NCI-H1048 (cell line): ENCODE measurements around the gene ECI1.
"Not testable (repeated sequence)": the region's sequence is repeated elsewhere in the genome, so short reads cannot be mapped to it uniquely, and the experiment has no call there.

Source experiments
- DNase-seq: peaks from one replicate; lab custom pipeline; 2025; lab: John Stamatoyannopoulos, UW

ECI1 gene

DNA sequence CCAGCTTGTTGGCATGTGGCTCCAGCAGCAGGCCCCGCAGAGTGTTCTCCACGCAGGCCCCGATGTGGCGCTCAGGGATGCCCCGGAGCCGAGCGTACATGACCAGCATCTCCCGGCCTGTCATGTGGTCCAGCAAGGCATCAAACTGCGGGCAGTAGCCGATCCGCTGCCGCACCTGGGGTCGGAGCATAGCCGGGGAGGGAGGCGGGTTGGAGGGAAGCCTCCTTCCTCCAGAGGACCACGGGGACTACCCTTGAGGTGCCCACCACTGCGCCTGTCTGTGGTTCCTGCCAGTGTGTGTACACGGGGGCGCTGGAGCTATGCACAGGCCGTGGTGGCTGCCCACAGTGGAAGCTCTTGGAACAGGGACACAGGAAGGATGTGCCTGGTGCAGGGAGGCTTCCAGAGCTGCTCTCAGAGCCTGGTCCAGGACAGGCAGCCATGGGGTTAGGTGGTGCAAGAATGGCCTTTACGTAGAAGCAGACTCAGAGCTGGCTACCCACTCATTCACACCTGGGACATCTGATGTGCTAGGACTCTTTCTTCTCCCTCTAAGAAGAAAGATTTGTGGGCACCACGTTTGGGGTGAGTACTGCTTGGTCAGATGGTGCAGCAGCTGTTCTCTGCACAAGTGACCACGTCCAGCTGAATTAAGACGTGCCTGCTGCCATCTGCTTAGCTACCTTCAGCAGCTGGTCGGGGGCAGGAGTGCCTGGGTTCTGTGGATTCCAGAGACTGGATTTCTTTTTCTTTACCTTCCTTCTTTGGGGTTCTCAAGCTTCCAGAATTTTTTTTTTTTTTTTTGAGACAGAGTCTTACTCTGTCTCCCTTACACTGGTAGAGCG is 27.8 kb upstream of the ECI1 start:
- DNase-seq: no peak

DNA sequence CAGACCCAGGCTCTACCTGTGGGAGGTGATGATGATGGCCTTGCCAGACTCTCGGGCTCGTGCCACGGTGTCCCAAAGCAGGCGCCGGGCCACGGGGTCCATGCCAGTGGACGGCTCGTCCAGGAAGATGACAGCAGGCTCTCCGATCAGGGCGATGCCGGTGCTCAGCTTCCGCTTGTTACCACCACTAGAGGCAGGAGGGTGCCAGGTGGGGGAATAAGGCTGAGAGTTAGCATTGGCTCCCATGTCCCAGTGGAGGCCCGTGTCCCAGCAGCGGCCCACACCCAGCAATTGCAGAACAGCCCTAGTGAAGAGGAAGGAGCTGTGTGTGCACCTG is 26.9 kb upstream of the ECI1 start:
- DNase-seq: no peak

DNA sequence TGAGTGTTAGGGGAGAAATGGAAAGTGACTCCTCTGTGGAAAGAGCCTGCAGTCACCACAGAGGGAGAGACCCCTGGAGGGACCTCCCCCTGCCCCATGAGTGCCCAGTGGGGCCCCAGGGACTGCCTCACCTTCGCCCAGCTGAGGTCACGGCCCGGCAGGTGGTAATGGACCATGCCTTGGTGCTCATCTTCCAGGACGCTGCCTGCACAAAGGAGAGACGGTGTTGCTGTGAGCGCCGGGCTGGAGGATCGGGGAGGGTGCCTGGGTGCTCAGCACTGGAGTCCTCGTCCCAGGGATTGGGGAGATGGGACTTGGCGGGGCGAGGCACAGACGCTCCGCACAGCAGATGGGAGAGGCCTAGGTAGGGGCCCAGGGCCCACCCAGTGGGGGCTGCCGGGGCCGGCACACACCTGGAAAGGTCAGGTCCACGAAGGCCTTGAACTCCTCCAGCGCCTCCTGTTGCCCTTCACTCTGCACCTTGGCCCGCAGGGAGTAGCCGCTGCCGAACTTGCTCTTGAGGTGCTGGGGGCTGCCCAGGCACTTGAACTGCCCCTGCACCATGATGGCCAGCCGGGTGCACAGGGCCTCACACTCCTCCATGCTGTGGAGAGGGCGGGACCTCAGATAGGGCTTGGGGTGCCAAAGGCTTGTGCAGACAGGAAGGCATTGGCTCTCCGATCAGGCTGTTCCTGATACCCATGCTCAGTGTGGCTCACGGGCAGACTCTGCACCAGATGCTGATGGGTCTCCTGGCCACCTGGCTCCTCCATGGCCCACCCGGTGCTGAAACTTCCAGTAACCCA is 26.3 kb upstream of the ECI1 start:
- no peak for DNase-seq

DNA sequence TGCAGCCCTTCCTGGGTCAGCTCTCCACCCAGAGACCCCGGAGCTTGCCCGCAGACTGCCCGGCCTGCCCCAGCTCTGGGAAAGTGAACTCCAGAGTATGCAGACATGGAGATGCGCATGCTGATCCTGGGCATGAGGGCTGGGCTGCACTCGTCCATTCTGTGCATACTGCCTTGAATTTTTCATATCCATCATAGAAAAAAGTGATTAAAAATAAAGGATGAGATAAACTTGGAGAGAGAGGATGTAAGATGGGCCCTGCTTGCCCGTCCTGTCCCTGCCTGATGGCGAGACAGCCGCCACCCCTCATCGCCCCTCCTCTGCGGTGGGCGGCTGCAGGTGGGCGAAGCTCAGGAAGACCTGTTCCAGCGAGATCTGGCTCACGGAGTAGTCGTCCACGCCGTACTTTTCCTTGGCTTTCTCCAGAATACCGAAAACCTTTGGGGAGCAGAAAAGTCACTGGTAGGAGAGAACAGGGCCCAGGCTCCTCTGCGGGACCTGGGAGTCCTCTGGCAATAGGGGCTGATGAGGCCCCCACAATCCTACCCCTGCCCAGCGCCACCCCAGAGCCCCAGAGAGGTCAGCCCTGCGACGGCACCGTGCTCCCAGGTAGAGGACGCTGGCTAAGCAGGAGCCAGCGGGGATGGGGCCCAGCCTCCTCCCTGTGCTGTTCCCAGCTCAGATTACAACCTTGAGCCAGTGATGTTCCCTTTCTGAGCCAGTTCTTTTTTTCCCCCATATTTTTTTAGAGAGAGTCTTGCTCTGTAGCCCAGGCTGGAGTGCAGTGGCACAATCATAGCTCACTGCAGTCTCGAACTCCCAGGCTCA is 25.2 kb upstream of the ECI1 start:
- DNase-seq: no peak

DNA sequence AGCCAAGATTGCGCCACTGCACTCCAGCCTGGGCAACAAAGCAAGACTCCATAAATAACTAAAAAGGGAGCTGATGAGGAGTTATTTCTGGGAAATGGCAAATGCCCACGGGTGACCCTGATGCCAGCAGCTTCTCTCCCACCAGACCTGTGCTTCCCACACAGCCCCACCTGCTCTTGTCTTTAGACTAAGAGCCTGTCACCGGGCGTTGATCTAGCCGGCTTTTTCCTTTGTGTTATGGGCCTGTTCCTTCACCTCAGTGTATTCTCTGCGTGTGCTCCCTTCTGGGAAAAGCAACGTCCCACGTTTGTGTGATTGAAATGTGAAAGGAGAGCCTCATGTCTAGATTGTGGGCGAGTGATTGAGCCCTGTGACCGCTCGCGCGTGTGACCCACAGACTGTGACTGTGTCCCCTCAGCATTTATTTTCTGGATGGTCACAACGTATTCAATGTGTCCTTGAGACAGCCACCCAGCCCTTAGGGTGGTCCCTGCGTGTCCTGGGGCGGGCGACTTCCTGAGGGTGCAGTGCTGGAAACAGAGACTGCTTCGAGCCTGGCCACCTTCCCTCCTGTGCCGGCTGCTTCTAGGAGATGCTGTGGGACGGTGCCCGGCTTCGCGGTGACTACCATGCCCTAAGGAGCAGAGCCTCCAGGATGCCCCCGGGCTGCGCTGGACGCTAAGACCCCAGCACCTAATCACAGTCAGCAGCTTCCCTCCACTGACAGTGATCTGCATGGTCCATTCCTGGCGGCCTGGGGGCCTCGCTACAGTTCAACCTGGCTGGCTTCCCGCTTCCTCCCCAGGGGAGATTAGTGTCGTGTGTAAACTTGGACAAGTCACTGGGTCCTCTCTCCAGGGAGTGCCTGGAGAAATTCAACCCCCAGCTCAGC is 24.3 kb upstream of the ECI1 start:
- no peak for DNase-seq

DNA sequence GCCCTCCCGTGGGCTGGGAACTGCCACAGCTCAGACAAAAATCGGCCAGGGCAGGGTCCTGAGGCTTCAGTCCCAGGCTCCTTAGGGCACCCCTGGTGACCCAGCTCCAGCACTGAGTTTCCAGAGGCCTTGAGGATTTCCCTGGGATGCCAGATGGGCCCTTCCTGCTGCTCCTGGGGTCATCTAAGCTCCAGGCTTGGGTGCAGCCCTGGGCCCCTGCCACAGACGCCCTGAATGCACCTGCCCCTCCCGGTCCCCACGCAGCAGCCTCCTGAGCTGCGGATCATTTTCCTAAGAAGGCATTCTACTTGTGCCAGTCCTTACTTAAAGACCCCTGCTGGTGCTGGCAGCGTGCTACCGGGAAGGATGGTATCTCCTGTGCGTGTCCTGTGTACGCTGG is 22.5 kb upstream of the ECI1 start:
- DNase-seq: no peak

DNA sequence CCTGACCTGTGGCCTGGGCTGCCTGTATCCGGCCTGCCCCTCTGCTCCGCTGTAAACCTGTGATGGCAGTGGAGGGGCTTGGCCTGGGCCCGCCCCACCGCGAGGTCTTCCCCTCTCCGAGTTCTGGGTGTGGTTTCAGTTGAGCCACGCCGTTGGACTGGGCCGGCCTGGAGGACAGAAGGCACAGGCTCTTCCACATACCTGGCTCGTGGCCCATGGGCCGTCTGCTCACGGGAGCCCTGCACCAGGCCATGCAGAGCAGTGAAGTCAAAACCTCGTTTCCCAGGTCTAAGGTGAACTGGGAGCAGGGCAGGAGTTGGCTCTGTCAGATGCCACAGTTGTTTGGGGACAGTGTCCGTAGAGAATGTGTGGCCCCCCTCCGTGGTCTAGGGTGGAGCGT is 22.1 kb upstream of the ECI1 start:
- DNase-seq: no peak

DNA sequence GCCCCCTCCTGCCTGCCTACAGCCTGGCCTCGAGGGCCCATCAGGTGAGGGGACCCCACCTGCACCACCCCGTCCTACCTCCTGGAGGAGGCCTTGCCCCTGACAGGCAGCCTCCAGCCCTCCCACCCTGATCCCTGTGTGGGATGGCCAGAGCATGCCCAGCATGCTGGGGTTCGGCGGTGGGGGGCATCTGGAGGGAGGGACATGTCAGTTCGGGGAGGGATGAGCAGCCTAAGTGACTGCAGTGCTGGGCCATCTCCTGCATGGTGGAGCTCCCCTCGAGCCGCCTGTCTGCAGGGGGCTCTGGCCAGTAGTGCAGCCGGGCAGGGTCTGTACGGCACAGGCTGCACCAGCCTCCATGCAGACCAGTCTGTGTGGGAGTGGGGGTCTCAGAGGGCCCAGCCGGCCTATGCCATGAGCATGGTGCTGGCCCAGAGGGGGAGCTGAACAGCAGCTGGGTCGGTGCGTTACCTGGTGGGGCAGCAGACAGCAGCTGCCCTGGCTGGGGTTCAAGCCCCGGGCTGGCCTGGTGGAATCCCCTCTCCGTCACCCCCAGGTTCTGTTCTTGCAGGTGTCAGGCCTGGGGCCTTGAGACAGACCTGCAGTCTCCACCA is 20.6 kb upstream of the ECI1 start:
- no peak for DNase-seq

DNA sequence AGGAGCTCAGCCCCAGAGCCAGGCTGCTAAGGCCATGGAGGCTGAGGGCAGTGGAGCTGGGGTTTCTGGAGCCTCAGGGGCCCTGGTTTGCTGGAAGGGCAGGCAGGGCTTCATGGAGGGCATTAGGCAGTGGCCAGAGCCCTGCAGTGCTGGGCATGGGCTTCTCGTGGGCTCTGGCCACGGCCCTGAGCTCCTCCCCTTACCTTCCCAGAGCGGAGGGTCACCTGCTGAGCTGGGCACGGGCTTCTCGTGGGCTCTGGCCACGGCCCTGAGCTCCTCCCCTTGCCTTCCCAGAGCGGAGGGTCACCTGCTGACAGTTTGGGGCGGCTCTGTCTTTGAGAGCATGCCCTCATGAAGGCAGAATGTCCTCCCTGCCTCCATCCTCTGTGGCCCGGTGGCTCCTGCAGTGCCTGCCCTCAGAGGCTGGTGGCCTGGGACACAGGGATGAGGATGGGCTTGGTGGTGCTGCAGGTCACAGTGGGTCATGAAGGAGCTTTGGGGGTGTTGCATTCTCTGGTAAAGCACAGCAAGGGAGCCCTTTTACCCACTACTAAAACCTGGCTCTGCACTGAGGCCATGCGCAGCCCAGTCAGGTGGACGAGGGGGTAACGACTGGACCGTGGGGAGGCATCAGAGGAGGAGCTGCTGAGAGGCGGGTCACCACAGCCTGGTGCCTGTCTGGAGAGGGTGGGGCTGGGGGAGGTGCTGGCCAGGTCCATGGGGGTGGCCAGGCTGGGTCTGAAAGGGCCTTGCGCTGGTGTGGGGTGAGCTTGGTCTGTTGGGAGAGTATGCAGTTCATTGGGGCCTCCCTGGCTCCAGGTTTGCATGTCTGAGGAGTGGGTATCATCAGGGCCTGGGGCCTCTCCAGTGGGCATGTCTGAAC is 19.4 kb upstream of the ECI1 start:
- DNase-seq: no peak

DNA sequence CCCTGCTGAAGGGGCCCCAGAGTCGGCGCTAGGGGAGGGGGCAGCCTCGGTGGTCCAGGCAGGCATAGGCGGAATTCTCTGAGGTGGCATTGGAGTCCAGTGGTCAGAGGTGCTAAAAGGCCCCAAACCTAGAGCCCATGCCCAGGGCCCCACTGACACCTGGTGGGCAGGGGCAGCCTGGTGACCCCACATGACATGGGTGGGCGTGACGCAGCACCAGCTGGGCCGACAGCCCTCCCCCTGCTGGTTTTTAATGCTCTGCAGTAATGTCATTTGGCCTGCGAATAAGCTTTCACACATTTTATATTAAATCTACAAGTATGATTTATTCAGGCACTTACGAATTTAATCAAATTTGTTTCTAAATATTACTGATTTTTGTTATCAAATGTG is 18.7 kb upstream of the ECI1 start:
- no peak for DNase-seq

DNA sequence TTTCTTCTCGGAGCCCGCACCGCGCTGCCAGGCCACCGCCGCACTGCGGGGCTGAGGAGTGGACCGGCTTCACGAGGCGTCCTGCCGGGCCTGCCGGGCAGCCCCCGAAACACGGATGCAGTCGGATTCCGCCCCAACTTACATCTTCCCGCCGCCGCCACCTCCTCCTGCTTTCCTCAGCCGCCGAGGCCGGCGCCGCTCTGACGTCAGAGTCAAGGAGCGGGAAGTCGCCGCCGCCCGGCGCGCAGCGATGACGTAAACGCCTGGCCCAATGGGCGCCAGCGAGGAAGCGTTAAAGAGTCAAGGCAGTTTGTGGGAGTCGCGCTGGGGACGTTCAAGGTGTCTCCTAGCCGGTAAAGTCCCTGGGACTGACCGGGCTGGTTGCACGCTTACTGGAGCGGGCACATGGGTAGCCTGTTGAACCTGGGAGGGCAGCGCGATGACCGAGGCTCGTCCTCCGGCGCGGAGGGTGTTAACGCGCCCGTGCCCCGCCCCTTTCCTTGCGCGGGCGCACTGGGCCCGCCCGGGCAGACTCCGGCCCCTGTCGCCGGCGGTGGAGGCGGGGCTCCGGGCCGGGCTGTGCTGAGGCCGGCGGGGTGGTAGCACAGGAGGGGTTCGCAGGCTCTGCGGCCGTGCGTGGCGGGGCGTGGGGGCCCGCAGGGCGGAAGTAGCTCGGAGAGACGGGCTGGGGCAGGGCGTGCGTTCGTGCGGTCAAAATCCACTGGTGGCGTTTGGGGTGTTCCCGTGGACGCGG is 16.7 kb upstream of the ECI1 start, which contains the start of gene RNPS1:
Gene RNPS1, minus strand, starts transcription at position 214 of the 754 bp plus-strand sequence. CDS start 3,483 bp downstream, outside the sequence.
- peak; percentile 50 for DNase-seq

DNA sequence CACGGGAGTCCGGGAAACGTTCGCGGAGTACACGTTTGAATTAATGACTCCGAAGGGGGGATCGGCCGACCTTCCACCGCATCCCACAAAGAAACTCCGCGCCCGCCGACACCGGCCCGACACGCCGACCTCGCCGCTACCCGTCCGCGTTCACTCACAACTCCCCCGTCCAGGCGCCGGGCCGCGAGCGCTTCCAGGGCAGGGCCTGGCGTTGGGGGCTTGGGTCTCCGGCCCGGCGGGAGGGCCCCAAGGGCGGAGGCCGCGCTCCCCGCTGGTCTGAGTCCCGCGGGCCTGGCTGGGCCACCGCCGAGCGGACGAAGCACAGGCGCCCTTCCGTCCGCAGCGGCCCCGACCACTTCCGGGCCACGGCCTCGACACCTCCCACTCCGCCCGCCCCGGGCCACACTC is 16.1 kb upstream of the ECI1 start:
- DNase-seq: not testable (repeated sequence)

DNA sequence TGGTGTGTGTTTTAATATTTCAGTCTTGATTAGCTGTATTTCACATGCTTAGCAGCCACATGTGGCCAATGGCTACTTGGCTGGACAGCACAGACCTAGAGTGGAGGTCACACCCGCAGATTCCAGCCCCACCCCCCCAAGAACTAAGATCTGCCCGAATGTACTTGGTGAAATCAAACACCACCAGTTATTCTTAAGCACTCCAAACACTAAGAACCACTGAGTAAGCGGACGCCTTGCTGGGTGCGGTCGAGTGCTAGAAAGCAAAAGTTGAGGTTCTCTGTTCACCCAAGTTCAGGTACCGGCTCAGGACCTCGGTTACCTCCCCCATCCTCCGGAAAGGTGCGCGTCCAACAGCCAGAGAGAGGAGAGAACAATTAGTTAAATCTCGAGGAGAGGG is 15.5 kb upstream of the ECI1 start:
- not testable (repeated sequence) for DNase-seq

DNA sequence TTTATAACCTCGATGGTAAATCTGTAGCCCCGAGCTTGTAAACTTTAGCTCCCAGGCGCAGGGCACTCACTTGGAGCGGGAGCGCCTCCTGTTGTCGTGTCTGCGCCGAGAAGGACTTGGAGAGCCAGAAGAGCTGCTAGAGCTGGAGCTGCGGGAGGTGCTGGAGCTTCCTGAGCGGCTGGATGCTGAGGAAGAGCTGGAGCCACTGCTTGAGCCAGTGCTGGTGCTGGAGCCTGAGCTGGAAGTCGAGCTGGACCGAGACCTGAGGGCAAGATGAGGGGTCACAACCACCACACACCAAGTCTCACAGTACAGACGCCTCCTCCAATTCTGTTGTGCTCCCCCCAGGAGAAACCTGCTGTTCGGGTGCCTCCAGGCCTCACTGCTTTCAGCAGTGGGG is 11.6 kb upstream of the ECI1 start:
- not testable (repeated sequence) for DNase-seq

DNA sequence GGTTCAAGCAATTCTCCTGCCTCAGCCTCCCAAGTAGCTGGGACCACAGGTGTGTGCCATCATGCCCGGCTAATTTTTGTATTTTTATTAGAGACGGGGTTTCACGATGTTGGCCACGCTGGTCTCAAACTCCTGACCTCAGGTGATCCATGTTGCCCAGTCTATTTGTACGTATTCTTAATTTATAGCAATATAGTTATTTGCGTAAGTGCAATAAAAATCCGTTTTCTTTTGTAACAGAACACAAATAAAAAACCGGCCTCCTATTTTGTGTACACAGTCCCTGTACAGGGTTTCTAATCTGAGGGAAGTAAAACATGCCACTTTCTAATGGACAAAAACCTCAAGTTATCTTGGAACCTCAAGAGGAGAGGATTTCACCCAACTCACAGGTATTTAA is 8.9 kb upstream of the ECI1 start:
- no peak for DNase-seq

DNA sequence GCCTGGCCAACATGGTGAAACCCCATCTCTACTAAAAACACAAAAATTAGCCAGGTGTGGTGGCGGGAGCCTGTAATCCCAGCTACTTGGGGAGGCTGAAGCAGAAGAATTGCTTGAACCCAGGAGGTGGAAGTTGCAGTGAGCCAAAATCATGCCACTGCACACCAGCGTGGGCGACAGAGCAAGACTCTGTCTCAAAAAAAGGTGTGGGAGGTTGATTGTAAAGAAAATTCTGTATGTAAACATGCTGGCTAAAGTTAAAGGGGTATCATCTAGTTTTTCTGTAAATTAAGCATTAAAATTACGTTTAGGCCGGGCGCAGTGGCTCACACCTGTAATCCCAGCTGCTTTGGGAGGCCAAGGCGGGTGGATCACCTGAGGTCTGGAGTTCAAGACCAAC is 7.1 kb upstream of the ECI1 start:
- DNase-seq: not testable (repeated sequence)

DNA sequence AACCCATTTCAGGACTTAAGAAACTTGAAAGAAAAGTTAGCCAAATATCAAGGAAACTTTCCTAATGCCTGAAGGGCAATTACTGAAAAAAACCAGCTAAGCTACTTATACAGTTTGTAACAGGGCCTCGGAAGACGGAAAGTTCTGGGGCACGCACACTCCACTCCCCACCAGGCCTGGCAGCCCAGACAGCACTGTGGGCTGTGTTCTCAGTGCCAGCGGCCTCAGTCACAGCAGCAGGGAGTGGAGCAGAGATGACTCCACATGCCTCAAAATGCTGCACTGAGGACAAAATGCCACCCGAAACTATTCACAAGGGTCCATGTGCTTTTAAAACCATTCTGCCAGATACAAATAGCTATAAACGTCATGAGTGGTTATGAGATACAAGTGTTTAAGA is 6.3 kb upstream of the ECI1 start:
- DNase-seq: no peak

DNA sequence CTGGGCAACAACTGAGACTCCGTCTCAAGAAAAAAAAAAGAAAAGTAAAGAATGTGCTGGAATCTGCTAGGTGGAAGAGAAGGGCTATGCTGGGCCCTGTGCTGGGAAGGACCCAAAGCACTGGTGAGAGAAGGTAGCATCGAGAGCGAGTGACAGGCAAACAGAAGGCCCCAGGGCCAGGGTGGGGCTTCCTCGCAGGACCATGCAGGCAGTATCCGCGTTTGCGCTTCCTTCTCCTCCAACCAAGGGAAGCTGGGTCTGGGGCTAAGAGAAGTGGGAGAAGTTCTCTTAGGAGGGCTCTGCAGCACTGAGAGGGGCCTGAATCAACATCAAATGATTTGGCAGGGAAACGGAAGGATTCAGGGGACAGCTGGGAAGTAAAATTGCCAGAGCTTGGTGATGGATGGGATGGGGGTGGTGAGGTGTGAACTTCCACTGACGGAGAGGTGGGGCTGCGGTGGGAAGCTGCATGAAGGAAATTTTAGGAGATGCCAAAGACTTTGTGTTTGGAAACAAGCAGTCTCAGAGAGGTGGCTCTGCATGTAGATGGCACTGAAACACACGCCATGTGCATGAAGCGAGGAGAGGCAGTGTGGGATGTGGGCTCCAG is 5.2 kb upstream of the ECI1 start:
- no peak for DNase-seq

DNA sequence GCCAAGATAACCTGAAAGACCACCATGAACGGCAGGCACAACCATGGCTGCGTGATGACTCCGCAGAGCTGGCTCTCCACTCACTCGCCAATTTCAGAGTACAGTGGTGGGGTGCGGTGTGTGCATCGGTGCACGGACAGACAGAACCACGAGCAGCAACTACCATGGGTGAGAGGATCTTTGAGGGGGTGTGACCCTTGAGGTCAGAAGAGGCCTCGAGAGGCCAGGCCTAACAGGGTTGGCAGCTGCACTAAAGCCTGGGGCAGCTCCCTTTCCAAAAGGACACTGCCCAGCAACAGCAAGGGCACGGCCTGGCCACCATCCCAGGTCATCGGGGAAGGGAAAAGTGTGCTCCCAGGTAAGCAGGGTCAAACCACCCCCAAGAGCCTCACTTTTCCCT is 1.9 kb upstream of the ECI1 start:
- no peak for DNase-seq
